ENCODE results near the gene CARD14. TPM values are rescaled to one million over a fixed set of nuclear protein-coding genes. Genes with fewer than 3 reads are reported as not detected.
"Not testable (repeated sequence)": the region's sequence is repeated elsewhere in the genome, so short reads cannot be mapped to it uniquely, and the experiment has no call there.

CARD14 gene
- total RNA-seq, 1 donor from 2014 or later: 0.30 TPM

DNA sequence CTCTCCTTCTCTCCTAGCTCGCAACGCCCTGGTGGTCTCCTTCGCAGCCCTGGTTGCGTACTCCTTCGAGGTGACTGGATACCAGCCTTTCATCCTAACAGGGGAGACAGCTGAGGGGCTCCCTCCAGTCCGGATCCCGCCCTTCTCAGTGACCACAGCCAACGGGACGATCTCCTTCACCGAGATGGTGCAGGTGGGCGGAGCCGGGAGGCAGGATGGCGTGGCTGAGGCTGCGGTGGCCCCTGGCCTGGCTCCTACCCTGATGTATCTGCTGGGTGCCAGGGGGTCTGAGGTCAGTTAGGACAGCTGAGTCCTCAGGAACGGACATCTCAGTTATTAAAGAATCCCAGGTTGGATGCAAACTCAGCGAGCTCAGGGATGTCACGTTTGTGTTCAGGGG is 67.1 kb downstream of the CARD14 start:
- no peaks in the 10 kb centered on the region for H3K4me1 Mint-ChIP-seq (ENCODE audit: low read depth)
- H3K36me3 Mint-ChIP-seq (ENCODE audit: low read depth): peaks cover 36% of the 10 kb centered on the region
- TF ChIP-seq, protein P1, sequence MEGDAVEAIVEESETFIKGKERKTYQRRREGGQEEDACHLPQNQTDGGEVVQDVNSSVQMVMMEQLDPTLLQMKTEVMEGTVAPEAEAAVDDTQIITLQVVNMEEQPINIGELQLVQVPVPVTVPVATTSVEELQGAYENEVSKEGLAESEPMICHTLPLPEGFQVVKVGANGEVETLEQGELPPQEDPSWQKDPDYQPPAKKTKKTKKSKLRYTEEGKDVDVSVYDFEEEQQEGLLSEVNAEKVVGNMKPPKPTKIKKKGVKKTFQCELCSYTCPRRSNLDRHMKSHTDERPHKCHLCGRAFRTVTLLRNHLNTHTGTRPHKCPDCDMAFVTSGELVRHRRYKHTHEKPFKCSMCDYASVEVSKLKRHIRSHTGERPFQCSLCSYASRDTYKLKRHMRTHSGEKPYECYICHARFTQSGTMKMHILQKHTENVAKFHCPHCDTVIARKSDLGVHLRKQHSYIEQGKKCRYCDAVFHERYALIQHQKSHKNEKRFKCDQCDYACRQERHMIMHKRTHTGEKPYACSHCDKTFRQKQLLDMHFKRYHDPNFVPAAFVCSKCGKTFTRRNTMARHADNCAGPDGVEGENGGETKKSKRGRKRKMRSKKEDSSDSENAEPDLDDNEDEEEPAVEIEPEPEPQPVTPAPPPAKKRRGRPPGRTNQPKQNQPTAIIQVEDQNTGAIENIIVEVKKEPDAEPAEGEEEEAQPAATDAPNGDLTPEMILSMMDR (IDR thresholded peaks at IDR 0.05): no peak
- no peak for DNase-seq (ENCODE audit: low spot score)
- H3K27ac Mint-ChIP-seq (ENCODE audit: unreplicated experiment): no peak overlapping the region
- H3K27me3 Mint-ChIP-seq (ENCODE audit: low read depth): no peaks in the 10 kb centered on the region
- H3K4me3 Mint-ChIP-seq (ENCODE audit: unreplicated experiment): no peak overlapping the region
- H3K9me3 Mint-ChIP-seq (ENCODE audit: low read depth): peaks cover 19% of the 10 kb centered on the region

DNA sequence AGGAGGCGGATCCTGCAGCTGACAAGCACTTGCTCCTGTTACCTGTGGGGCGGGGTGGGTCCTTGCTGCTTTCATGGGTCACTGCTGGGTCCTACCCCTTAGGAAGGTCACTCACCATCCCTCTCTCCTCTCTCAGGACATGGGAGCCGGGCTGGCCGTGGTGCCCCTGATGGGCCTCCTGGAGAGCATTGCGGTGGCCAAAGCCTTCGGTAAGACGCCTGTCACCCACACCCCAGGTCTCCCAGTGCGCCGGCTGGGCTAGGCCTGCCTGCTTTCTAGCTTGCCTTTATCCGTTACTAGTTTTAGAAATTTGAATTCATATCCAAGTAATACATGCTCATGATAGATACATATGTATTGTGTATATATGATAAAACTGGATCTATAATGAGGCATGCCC is 67.6 kb downstream of the CARD14 start:
- Mint-ChIP-seq H3K9me3 (ENCODE audit: low read depth) (peaks cover 14% of the 10 kb centered on the region), H3K36me3 (ENCODE audit: low read depth) (peaks cover 37% of the 10 kb centered on the region), H3K27ac (ENCODE audit: unreplicated experiment) (no peak overlapping the region), H3K4me1 (ENCODE audit: low read depth) (no peaks in the 10 kb centered on the region), H3K4me3 (ENCODE audit: unreplicated experiment) (no peak overlapping the region), H3K27me3 (ENCODE audit: low read depth) (no peaks in the 10 kb centered on the region)
- TF ChIP-seq, protein P1 (IDR thresholded peaks at IDR 0.05): no peak
- no peak for DNase-seq (ENCODE audit: low spot score)

DNA sequence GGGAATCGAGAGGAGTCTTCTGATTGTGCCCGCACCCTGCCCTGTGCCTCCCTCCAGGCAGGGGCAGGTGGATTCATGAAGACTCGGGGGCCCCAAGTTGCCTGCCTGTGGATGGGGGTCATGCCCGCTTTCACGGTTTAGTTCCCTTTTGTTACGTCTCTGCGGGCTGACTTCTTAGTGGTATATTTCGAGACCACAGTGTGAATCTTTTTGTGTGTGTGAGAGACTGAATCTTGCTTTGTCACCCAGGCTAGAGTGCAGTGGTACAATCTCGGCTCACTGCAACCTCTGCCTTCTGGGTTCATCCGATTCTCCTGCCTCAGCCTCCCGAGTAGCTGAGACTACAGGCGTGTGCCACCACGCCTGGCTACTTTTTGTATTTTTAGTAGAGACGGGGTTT is 72.7 kb downstream of the CARD14 start:
- Mint-ChIP-seq H3K36me3 (ENCODE audit: low read depth) (peaks cover 23% of the 10 kb centered on the region), H3K27ac (ENCODE audit: unreplicated experiment) (no peak overlapping the region)

DNA sequence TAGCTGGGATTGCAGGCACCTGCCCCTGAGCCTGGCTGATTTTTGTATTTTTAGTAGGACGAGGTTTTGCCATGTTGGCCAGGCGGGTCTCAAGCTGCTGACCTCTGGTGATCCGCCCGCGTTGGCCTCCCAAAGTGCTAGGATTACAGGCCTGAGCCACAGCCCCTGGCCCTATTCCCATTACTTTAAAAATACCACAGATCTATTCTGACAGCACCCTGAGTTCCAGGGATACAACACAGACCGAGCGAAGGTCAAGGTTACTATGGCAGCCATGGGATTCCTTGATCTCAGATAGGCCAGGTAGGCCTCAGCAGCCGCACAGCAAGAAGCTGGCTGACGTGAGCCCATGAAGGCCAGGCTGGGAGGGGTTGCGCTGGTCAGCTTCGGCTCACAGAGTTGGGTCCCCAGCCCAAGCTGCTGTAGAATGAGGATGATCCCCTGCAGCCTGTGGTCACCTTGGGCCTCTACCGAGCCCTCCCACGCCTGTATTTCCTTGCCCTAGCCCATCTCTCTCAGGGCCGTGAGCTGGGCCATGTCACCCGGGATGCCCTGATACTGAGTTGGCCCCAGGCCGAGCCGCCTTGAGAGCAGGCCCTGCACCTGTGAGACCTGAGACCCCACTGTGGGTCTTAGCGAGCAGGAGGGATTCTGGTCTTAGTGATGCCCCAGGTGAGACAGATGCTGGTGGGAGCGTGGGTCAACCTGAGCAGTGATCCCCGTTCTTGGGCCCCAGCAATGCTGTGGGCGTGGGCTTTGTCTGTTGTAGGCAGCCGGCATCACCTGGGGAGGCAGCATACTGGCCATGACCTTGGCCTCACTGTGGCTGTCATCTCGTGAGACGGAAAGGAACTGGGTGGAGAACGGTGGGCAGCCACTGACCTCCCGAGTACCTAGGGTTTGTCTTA is 74.0 kb downstream of the CARD14 start:
- Mint-ChIP-seq H3K9me3 (ENCODE audit: low read depth) (no peaks in the 10 kb centered on the region), H3K4me3 (ENCODE audit: unreplicated experiment) (no peak overlapping the region), H3K36me3 (ENCODE audit: low read depth) (peaks cover 16% of the 10 kb centered on the region), H3K4me1 (ENCODE audit: low read depth) (no peaks in the 10 kb centered on the region), H3K27me3 (ENCODE audit: low read depth) (no peaks in the 10 kb centered on the region), H3K27ac (ENCODE audit: unreplicated experiment) (no peak overlapping the region)
- DNase-seq (ENCODE audit: low spot score): peak; percentile 63
- TF ChIP-seq, protein P1 (IDR thresholded peaks at IDR 0.05): no peak

More for the DNA sequence above, 72.7 kb downstream of the CARD14 start:
- H3K27me3 Mint-ChIP-seq (ENCODE audit: low read depth): no peaks in the 10 kb centered on the region
- DNase-seq (ENCODE audit: low spot score): no peak
- TF ChIP-seq, protein P1 (IDR thresholded peaks at IDR 0.05): no peak
- H3K9me3 Mint-ChIP-seq (ENCODE audit: low read depth): no peaks in the 10 kb centered on the region
- no peak overlapping the region for H3K4me3 Mint-ChIP-seq (ENCODE audit: unreplicated experiment)
- H3K4me1 Mint-ChIP-seq (ENCODE audit: low read depth): no peaks in the 10 kb centered on the region

DNA sequence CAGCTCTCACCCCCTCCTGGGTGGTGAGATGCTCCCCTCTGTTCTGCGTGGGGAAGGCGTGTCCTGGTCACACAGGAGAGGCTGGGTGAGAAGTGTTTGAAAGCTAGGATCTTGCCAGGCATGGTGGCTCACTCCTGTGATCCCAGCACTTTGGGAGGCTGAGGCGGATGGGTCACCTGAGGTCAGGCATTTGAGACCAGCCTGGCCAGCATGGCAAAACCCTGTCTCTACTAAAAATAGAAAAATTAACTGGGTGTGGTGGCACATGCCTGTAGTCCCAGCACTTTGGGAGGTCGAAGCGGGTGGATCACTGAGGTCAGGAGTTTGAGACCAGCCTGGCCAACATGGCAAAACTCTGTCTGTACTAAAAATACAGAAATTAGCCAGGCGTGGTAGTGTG is 74.6 kb downstream of the CARD14 start:
- H3K4me3 Mint-ChIP-seq (ENCODE audit: unreplicated experiment); H3K27ac Mint-ChIP-seq (ENCODE audit: unreplicated experiment); H3K9me3 Mint-ChIP-seq (ENCODE audit: low read depth); H3K4me1 Mint-ChIP-seq (ENCODE audit: low read depth); H3K27me3 Mint-ChIP-seq (ENCODE audit: low read depth): not testable (repeated sequence)
- DNase-seq (ENCODE audit: low spot score): peak; percentile 36
- H3K36me3 Mint-ChIP-seq (ENCODE audit: low read depth): peaks cover 16% of the 10 kb centered on the region
